Measurements from ENCODE around the gene NYNRIN. TPM values are rescaled to one million over a fixed set of nuclear protein-coding genes. Genes with fewer than 3 reads are reported as not detected.

Gene NYNRIN
- total RNA-seq, 1 experiment from 2014 or later = 18.7 TPM

DNA sequence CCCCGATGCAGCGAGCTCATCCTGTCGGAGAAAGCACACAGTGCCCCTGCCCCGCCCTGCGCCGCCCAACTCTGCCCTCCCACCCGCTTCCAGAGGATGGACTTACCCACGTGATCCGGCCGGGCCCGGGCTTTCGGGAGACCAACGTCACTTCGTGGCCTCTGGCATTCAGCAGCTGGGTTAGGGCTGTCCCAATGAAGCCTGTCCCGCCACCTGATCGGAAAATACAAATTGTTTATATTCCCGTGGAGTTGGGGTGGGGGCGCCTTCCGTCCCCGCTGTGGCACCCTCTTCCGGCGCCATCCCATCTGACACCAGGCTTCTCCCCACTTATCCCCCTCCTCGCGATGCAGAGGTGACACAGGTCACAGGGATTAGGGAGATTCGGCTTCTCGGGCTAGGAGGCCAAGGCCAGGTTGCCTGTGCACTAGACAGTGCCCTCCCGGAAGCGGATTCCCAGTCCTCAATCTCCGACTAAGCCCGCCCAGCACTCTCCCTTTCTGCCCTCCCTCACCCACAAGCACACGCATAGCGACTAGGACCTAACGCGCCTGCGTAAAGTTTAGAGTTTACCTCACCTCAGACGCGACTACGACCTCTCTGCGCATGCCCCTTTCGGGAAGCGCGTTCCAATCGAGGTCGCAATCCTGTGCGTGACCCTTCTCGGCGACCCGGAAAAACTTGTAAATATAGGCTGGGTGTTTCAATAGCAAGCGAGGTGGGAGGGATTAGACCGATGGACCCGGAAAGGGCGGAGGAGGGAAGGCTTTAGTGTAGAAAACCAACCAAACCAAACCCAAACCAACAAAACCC, 43.6 kb downstream of the NYNRIN start, which contains the start of gene SDR39U1:
Gene SDR39U1, minus strand, starts transcription at position 537 of the 813 bp plus-strand sequence. Its CDS starts 7 bp downstream, at position 530.
- no peaks in the 10 kb centered on the region; the same call in 1 of the 2 replicates for H3K27me3 Mint-ChIP-seq (ENCODE audit: low read depth)
- H3K4me3 Mint-ChIP-seq = peak within 1 kb of the TSS; percentile 90 to 91
- WGBS (ENCODE audit: extremely low coverage, insufficient read length, low lambda C conversion rate) = no CpG with 5 or more reads among the region's 52 CpGs

More for the DNA sequence above, 43.6 kb downstream of the NYNRIN start, which contains the start of gene SDR39U1:
- H3K79me1 ChIP-seq (ENCODE audit: insufficient read depth, low read depth, low read length, poor library complexity, severe bottlenecking) = peaks cover 2% of the 10 kb centered on the region
- H3K56ac ChIP-seq (ENCODE audit: insufficient read length, low read depth, low read length) = no peak within 1 kb of the TSS
- H4K8ac ChIP-seq (replicated peaks; ENCODE audit: insufficient read length, low read depth, low read length) = no peak within 1 kb of the TSS
- H4K91ac ChIP-seq (ENCODE audit: insufficient read length, low read depth, low read length) = no peak within 1 kb of the TSS
- no peak within 1 kb of the TSS for H2BK120ac ChIP-seq (ENCODE audit: low read depth, low read length, poor library complexity, severe bottlenecking)
- H3K18ac ChIP-seq (ENCODE audit: insufficient read length, low read depth, low read length) = peak within 1 kb of the TSS; percentile 93
- H3K4me1 Mint-ChIP-seq = peaks cover 13 to 14% of the 10 kb centered on the region in 2 experiments
- H3K36me3 Mint-ChIP-seq (ENCODE audit: insufficient read depth in 1 of 3, low read depth in 3 of 3) = peaks cover 19 to 40% (median 37%) of the 10 kb centered on the region in 3 experiments
- H3K27me3 ChIP-seq (ENCODE audit: insufficient read depth, low read length) = no peaks in the 10 kb centered on the region
- H3K27ac Mint-ChIP-seq = peak within 1 kb of the TSS; percentile 99 to 100 (median 99)
- peak within 1 kb of the TSS; percentile 87 for H3K14ac ChIP-seq (ENCODE audit: insufficient read depth, low read length)
- peak; percentile 97 for DNase-seq
- H3K4me1 ChIP-seq (ENCODE audit: insufficient read depth, low read length) = no peaks in the 10 kb centered on the region
- no peaks in the 10 kb centered on the region for H3K79me2 ChIP-seq (ENCODE audit: insufficient read depth, low read length)
- peak within 1 kb of the TSS; percentile 69 for H3K4me2 ChIP-seq (ENCODE audit: insufficient read depth, insufficient read length, low read length)
- H3K23me2 ChIP-seq (ENCODE audit: insufficient read length, low read depth, low read length, poor library complexity, severe bottlenecking) = peaks cover 10% of the 10 kb centered on the region
- peak within 1 kb of the TSS; percentile 83 for H3K27ac ChIP-seq (ENCODE audit: insufficient read length, low read depth, low read length)
- no peak within 1 kb of the TSS for H3K23ac ChIP-seq (ENCODE audit: insufficient read length, low read depth, low read length)
- H3K9me3 ChIP-seq (ENCODE audit: control insufficient read depth, low read depth, low read length) = no peaks in the 10 kb centered on the region
- TF ChIP-seq, protein P1, sequence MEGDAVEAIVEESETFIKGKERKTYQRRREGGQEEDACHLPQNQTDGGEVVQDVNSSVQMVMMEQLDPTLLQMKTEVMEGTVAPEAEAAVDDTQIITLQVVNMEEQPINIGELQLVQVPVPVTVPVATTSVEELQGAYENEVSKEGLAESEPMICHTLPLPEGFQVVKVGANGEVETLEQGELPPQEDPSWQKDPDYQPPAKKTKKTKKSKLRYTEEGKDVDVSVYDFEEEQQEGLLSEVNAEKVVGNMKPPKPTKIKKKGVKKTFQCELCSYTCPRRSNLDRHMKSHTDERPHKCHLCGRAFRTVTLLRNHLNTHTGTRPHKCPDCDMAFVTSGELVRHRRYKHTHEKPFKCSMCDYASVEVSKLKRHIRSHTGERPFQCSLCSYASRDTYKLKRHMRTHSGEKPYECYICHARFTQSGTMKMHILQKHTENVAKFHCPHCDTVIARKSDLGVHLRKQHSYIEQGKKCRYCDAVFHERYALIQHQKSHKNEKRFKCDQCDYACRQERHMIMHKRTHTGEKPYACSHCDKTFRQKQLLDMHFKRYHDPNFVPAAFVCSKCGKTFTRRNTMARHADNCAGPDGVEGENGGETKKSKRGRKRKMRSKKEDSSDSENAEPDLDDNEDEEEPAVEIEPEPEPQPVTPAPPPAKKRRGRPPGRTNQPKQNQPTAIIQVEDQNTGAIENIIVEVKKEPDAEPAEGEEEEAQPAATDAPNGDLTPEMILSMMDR (conservative IDR thresholded peaks at IDR 0.05) = no peak
- H4K5ac ChIP-seq (ENCODE audit: insufficient read length, low read depth, low read length) = no peak within 1 kb of the TSS
- peak within 1 kb of the TSS; percentile 86 for H3K9ac ChIP-seq (ENCODE audit: extremely low read depth, insufficient read length, low read length)
- H2BK20ac ChIP-seq (ENCODE audit: low read depth, low read length, poor library complexity, severe bottlenecking) = no peak within 1 kb of the TSS
- no peaks in the 10 kb centered on the region; a peak in 1 of 5 replicates for H3K9me3 Mint-ChIP-seq
- no peak within 1 kb of the TSS for H3K4ac ChIP-seq (ENCODE audit: low read depth, low read length)
- H2AK5ac ChIP-seq (ENCODE audit: insufficient read length, low read length) = no peak within 1 kb of the TSS
- no peak within 1 kb of the TSS for H2BK5ac ChIP-seq (ENCODE audit: insufficient read length, low read length)
- no peaks in the 10 kb centered on the region for H4K20me1 ChIP-seq (ENCODE audit: control insufficient read depth, insufficient read depth, insufficient read length)
- no peak within 1 kb of the TSS for H2BK15ac ChIP-seq (ENCODE audit: low read depth, low read length)
- peak within 1 kb of the TSS; percentile 85 for H2AFZ ChIP-seq (ENCODE audit: low read length)
- no peak within 1 kb of the TSS for H3T11ph ChIP-seq (ENCODE audit: low read length)
- no peak within 1 kb of the TSS for H2BK12ac ChIP-seq (ENCODE audit: insufficient read length, low read depth, low read length)
